Peyer's patch (tissue), 4 donors: ENCODE results near the gene SPAG9.

ENCODE experiments used
- POLR2A ChIP-seq, 2 donors: fragments of 450-650 bp; IDR thresholded peaks; one replicate each; pipeline ENCODE4 v1.5.1; 2017; ENCODE audit warnings: antibody characterized with exemption in 2 of 2, mild to moderate bottlenecking in 2 of 2, moderate library complexity in 2 of 2
- TF ChIP-seq, protein P1 (sequence below), 6 experiments: fragments of 450-650 bp in 4 of 6; fragments of 200-600 bp in 2 of 6; sonication (generic) in 1 of 6; IDR thresholded peaks; one replicate each; pipeline ENCODE4 v1.5.1; 2017 to 2019; ENCODE audit warnings: antibody characterized with exemption in 6 of 6, mild to moderate bottlenecking in 3 of 6, moderate library complexity in 1 of 6

DNA sequence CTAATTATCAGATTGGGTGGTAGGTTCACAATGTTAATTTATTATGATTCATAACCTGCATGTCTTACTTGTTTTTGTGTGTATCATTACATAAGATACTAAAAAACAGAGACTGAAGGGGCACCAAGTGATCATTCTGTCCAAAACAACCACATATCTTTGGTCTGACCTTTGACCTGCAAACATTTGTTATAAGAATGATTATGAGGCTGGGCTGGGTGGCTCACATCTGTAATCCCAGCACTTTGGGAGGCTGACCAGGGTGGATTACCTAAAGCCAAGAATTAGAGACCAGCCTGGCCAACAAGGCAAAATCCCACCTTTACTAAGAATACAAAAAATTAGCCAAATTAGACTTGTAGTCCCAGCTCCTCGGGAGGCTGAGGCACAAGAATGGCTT is 116.4 kb downstream of the SPAG9 start:
- TF ChIP-seq POLR2A (IDR thresholded peaks at IDR 0.05), result no peak
- TF ChIP-seq, protein P1, sequence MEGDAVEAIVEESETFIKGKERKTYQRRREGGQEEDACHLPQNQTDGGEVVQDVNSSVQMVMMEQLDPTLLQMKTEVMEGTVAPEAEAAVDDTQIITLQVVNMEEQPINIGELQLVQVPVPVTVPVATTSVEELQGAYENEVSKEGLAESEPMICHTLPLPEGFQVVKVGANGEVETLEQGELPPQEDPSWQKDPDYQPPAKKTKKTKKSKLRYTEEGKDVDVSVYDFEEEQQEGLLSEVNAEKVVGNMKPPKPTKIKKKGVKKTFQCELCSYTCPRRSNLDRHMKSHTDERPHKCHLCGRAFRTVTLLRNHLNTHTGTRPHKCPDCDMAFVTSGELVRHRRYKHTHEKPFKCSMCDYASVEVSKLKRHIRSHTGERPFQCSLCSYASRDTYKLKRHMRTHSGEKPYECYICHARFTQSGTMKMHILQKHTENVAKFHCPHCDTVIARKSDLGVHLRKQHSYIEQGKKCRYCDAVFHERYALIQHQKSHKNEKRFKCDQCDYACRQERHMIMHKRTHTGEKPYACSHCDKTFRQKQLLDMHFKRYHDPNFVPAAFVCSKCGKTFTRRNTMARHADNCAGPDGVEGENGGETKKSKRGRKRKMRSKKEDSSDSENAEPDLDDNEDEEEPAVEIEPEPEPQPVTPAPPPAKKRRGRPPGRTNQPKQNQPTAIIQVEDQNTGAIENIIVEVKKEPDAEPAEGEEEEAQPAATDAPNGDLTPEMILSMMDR (IDR thresholded peaks at IDR 0.05), result no peak
